HG03457 (cell line): Measurements from ENCODE around the gene RIMS4.

ENCODE experiments used
- ATAC-seq: cut with Tn5 transposase; IDR thresholded peaks from one replicate; pipeline ENCODE4 v1.9.1; 2021; ENCODE audit warnings: moderate number of reproducible peaks; ENCODE audit not compliant: unreplicated experiment

The RIMS4 gene

DNA sequence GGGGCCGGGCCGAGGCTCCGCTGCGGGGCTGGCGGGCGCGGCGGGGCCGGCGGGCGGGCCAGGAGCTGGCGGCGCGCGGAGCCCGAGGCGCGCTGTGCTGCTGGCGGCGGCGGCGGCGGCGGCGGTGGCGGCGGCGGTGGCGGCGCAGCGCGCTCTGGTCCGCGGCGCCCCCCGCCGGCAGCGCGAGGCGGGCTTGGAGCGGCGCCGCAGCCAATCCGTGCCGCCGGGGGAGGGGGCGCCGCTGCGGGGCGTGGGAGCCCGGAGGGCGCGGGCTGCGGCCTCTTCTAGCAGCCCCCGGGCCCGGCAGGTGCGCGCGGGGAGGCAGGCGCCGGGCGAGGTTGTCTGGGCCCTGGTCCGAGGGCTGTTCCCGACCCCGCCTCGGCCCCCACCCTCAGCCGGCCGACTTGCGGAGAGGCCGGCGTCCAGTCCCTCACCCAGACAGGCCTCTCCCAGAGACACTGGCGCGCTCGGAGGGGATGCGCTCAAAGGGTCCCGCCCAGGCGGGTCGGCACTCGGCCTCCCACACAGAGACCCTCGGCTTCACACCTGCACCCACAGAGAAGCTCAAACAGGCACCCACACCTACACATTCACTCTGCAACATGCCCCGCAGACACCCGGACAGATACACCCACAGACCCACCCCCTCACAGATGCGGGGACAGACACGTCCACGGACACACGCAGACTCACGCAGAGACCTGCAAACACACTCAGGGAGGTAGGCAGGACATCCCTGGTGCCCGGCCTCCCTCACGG, at the start of gene RIMS4:
TSS of gene RIMS4 (minus strand) at position 156 of the 759 bp plus-strand sequence. CDS start 275 bp downstream, outside the sequence.
- no peak for ATAC-seq

GRCh38 chr20:44858606-44859360, 48.4 kb upstream of the RIMS4 start:
- no peak for ATAC-seq

DNA sequence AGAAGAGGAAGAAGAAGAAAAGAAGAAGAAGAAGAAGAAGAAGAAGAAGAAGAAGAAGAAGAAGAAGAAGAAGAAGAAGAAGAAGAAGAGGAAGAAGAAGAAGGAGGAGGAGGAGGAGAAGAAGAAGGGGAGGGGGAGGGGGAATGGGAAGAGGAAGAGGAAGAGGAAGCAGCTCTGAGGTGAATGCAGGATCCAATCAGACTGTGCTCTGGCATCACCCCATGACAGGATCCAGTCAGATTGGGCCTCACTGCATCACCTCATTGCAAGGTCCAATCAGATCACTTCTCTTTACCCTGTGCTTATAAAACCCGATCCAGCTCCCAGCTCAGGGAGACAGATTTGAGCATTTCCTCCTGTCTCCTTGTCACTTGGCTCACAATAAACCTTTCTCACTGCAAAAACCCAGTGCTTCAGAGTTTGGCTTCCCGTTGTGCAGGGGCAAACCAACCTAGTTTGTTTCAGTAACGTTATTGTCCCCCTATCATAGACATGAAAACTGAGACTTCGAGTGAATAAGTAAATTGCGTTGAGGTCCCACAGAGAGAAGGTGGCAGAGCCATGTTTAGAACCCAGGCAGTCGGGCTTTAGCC, 46.6 kb upstream of the RIMS4 start:
- no peak for ATAC-seq

- ATAC-seq, result no peak
These were observed 46.1 kb upstream of the RIMS4 start for GRCh38 chr20:44856442-44856841.

DNA sequence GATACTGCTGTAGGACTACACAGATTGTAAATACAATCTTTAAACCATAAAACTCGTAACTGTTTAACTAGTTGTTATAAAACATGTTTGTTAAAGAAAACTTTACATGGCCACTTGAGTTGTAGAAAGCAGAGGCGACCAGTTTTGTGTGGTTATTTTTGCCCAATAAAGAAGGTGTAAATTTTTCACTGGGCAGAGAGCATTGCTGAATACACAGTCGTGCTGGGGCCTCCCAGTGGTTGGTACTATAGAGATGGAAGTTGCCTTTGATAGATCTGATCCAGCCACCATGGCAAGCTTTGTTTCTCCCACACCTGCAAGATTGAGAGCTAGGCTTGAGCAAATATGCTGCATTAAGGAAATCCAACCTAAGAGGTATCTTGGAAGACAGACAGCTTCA, 41.2 kb upstream of the RIMS4 start:
- no peak for ATAC-seq

GRCh38 chr20:44850837-44851236, 40.5 kb upstream of the RIMS4 start:
- no peak for ATAC-seq

DNA sequence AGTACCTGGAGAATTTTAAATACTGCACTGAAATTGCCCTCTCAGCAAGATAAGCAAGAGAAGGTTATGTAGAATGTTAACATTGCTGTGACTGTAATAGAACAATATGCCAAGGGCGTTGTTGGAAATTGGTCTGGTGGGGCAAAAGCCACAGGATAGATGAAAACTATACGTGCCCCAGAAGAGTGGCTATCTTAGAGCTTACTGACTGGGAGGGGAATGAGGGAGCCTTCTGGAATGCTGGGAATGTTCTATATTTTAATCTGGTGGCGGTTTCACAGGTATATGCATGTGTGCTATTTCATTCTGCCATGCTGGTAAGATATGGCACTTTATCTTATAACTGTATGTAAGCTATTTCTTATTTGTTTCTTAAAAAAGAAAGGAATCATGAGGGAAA, 39.9 kb upstream of the RIMS4 start:
- ATAC-seq, result no peak

DNA sequence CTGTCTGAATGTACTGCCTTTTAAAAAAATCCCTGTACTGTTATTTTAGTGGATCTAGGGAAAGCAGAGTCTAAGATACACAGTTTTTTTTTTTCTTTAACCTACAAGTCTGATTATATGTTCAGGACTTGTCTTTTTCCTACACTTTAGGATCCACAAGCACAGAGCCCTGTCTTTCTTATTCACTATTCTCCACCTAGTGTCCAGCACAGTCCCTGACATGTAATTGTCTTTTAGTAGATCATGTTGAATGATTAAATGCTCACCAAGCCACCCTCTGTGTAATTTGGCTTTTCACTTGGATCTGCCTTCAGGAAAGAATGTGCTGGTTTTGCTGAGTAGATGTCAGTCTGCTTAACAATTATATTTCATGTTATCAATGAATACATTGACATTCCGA, 39.4 kb upstream of the RIMS4 start:
- no peak for ATAC-seq

- no peak for ATAC-seq
These were observed 38.1 kb upstream of the RIMS4 start for GRCh38 chr20:44848254-44849015.

DNA sequence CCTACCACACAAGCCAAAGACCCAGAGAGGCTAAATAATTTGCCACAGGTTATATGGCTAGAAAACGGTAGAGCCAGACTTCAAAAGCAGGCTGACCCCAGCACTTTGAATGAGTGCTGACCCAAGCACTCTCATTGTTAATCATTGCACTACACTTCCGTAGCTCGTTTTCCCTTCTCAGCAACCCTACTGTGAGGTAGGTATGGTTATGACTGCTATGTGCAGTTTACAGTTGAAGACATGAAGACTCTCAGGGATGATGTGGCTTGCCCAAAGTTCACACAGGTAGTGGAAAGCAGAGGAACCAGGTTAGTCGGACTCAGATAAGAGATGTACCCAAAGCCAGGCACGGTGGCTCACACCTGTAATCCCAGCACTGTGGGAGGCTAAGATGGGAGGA, 33.5 kb upstream of the RIMS4 start:
- ATAC-seq, result no peak

DNA sequence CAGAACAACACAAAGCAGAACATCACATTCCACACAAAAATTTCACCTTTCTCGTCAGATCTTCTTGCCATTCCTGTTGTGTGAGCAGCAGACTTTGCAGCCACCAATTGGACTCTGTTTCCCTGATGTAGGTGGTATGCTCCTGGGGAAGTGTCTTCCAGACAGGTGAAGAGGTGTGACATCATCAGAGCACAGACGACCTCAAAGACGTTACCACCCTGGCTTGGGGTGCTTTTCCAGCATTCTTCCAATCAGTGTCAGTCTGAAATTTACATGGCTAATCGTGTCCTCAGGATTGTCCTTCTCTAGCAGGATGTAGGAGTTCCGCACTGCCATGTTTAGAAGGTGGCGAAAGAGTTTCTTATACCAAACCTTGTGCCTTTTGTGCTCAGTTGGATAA, 31.6 kb upstream of the RIMS4 start:
- ATAC-seq, result no peak

GRCh38 chr20:44840826-44841225, 30.5 kb upstream of the RIMS4 start:
- ATAC-seq, result no peak

DNA sequence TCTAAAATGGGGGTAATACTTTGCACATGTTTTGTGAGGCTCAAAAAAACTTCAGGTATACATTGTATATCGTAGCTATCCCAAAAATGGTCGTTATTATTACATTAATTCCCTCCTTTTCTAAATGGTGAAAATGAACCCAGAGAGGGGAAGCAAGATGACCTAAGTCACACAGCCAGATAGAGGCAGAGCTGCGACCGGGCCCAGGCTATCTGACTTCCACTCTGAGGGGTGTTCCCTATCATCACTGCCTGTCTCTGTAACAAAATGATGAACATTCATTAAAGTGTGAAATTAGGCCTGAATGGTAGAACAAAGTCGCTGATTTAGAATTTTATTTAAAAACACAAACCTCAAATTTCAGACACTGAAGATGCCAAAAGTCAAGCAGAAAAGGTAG, 29.1 kb upstream of the RIMS4 start:
- no peak for ATAC-seq

GRCh38 chr20:44838521-44838920, 28.2 kb upstream of the RIMS4 start:
- no peak for ATAC-seq

DNA sequence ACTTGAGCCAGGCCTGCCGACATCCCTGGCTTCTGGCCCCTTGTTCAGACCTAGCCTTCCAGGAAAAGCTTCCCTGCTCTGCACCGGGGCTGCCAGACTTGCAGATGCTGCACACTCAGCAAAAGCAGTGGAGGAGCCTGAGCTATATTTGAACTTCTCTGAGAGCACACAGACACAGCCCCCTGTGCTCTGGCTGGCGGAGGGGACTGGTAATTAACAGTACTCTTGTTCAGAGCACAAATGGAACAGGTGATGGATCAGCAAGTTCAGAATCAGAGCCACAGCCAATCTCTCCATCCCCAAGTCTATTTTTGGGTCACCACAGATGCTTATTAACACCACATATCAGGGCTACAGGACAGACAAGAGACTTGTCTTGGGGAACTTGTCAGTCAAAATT, 27.6 kb upstream of the RIMS4 start:
- no peak for ATAC-seq

GRCh38 chr20:44836601-44837120, 26.3 kb upstream of the RIMS4 start:
- ATAC-seq, result no peak

DNA sequence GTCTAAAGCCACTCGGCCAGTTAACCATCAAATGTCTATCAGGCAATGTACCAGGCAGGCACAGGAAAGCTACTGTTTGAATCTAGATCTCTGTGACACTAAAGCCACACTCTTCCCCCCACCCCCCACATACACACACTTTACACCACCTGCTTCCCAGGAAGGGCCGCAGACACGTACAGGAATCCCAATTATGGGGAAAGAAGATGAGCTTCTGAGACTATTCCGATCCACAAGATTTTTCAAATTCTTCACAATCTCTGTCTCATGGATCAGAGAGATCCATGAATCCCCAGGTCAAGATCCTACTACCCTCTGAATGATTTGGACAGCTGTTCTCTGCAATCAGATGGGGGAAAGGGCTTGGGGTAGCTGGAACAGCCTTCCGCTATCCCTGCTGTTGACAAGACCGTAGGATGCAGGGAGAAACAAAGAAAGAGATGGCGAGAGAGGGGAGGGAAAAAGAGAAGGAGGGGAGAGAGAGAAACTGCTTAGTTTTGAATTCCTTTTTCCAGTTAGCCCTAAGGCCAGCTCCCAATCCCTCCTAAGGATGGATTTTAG, 25.4 kb upstream of the RIMS4 start:
- ATAC-seq, result no peak

GRCh38 chr20:44835116-44835515, 24.8 kb upstream of the RIMS4 start:
- ATAC-seq, result no peak

GRCh38 chr20:44834693-44835092, 24.3 kb upstream of the RIMS4 start:
- ATAC-seq, result no peak

DNA sequence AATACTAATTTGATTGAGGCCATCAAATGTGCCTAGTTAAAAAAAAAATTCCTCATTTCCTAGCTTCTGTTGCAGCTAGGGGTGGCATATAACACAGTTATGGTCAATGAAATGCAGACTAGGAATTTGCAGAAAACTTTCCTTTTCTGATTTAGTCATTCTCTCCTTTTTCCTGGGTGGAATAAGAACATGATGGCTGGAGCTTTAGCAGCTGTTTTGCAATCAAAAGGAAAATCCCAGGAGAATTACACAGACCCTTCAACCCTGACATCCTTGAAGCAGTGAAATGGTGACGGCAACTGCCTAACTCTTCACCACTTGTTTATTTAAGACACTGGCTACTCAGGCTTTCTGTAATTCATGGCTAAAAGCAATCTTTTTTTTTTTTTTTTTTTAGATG, 23.1 kb upstream of the RIMS4 start:
- ATAC-seq, result no peak

DNA sequence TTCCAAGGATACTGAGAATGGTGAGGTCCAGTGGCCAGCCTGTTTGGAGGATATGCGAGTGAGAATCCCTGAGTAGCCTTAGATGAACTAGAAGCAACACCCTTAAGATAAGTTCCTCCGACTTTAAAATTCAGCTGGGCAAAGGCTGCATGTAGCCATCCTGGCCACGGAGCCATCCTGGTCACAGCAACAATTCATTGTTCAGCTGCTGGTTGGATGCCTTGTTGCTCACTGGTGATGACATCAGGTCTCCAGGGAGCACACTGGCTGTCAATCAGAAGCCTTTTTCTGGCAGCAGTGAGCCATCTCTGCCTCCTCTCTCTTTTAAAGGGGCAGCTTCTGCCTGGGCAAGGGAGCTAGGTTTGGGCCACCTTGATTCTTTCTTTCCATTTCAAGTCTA, 22.4 kb upstream of the RIMS4 start:
- no peak for ATAC-seq
